SK-N-SH treated with all-trans-retinoic acid at 6 μM for 48 hours (cell line): ENCODE measurements around the gene OR2L13.

Source experiments
- ATAC-seq: fragments of 200-7000 bp; cut with Tn5 transposase; 3 replicates; pipeline ENCODE4 v1.9.1; 2020; ENCODE audit warnings: mild to moderate bottlenecking, moderate library complexity
- ARNTL ChIP-seq: fragments of 450-650 bp; formaldehyde crosslinking; IDR thresholded peaks from 2 replicates; pipeline ENCODE4 v1.5.0; 2020; ENCODE audit warnings: low read depth, mild to moderate bottlenecking, moderate library complexity, borderline replicate concordance
- BACH2 ChIP-seq: fragments of 250-450 bp; sonication (Bioruptor Pico); IDR thresholded peaks from 2 replicates; pipeline ENCODE4 v1.9.0; 2021; ENCODE audit warnings: mild to moderate bottlenecking, borderline replicate concordance
- CREB5 ChIP-seq: fragments of 250-450 bp; sonication (Bioruptor Pico); IDR thresholded peaks from 2 replicates; pipeline ENCODE4 v1.5.1; 2020; ENCODE audit warnings: low read depth, mild to moderate bottlenecking, moderate library complexity
- CSDC2 ChIP-seq: fragments of 250-450 bp; sonication (Bioruptor Pico); IDR thresholded peaks from 2 replicates; pipeline ENCODE4 v1.5.0; 2020; ENCODE audit warnings: mild to moderate bottlenecking, moderate library complexity
- CSRNP3 ChIP-seq: fragments of 250-450 bp; sonication (Bioruptor Pico); IDR thresholded peaks from 2 replicates; pipeline ENCODE4 v1.5.1; 2021; ENCODE audit warnings: mild to moderate bottlenecking, moderate library complexity
- ESRRG ChIP-seq: fragments of 250-450 bp; sonication (Bioruptor Pico); IDR thresholded peaks from 2 replicates; pipeline ENCODE4 v1.6.1; 2021; ENCODE audit warnings: mild to moderate bottlenecking
- GLIS3 ChIP-seq: fragments of 250-450 bp; sonication (Bioruptor Pico); IDR thresholded peaks from 2 replicates; pipeline ENCODE4 v1.5.0; 2020; ENCODE audit warnings: mild to moderate bottlenecking, moderate library complexity
- ISL1 ChIP-seq: fragments of 250-450 bp; sonication (Bioruptor Pico); IDR thresholded peaks from 2 replicates; pipeline ENCODE4 v2.1.2; 2022; ENCODE audit warnings: mild to moderate bottlenecking, moderate library complexity
- OSR1 ChIP-seq: fragments of 250-450 bp; sonication (Bioruptor Pico); IDR thresholded peaks from 2 replicates; pipeline ENCODE4 v1.8.0; 2022; ENCODE audit warnings: moderate library complexity, mild to moderate bottlenecking, inconsistent platforms
- POU6F1 ChIP-seq: fragments of 250-450 bp; sonication (Bioruptor Pico); IDR thresholded peaks from 2 replicates; pipeline ENCODE4 v1.8.0; 2021; ENCODE audit warnings: low read depth, mild to moderate bottlenecking, moderate library complexity, borderline replicate concordance
- PPARA ChIP-seq: fragments of 250-450 bp; sonication (Bioruptor Pico); IDR thresholded peaks from 2 replicates; pipeline ENCODE4 v1.5.0; 2020; ENCODE audit warnings: mild to moderate bottlenecking, borderline replicate concordance
- RARB ChIP-seq: fragments of 250-450 bp; sonication (Bioruptor Pico); IDR thresholded peaks from 2 replicates; pipeline ENCODE4 v1.8.0; 2021; ENCODE audit warnings: mild to moderate bottlenecking, moderate library complexity
- SNAI2 ChIP-seq: fragments of 250-450 bp; sonication (Bioruptor Pico); IDR thresholded peaks from 2 replicates; pipeline ENCODE4 v1.5.0; 2020; ENCODE audit warnings: mild to moderate bottlenecking, moderate library complexity
- TCF4 ChIP-seq: fragments of 250-450 bp; sonication (Bioruptor Pico); IDR thresholded peaks from 2 replicates; pipeline ENCODE4 v1.8.0; 2021; ENCODE audit warnings: mild to moderate bottlenecking, moderate library complexity, borderline replicate concordance
- TOX ChIP-seq: fragments of 250-450 bp; sonication (Bioruptor Pico); IDR thresholded peaks from 2 replicates; pipeline ENCODE4 v1.8.0; 2021; ENCODE audit warnings: mild to moderate bottlenecking, moderate library complexity, borderline replicate concordance
- ZC3H10 ChIP-seq: fragments of 250-450 bp; sonication (Bioruptor Pico); IDR thresholded peaks from 2 replicates; pipeline ENCODE4 v1.5.1; 2021; ENCODE audit warnings: mild to moderate bottlenecking, moderate library complexity
- ZFP3 ChIP-seq: fragments of 250-450 bp; sonication (Bioruptor Pico); IDR thresholded peaks from 2 replicates; pipeline ENCODE4 v1.5.0; 2020; ENCODE audit warnings: mild to moderate bottlenecking, moderate library complexity
- ZFP30 ChIP-seq: fragments of 450-650 bp; formaldehyde crosslinking; IDR thresholded peaks from 2 replicates; pipeline ENCODE4 v1.5.0; 2022; ENCODE audit warnings: mild to moderate bottlenecking, moderate library complexity
- ZNF565 ChIP-seq: fragments of 450-650 bp; formaldehyde crosslinking; conservative IDR thresholded peaks from 2 replicates; pipeline ENCODE4 v1.5.0; 2020; ENCODE audit warnings: low read depth, mild to moderate bottlenecking, moderate library complexity
- ZNF70 ChIP-seq: fragments of 450-650 bp; formaldehyde crosslinking; IDR thresholded peaks from 2 replicates; pipeline ENCODE4 v1.5.0; 2020; ENCODE audit warnings: mild to moderate bottlenecking, moderate library complexity
- TF ChIP-seq, protein P1 (sequence below): fragments of 250-450 bp; sonication (Bioruptor Pico); IDR thresholded peaks from 2 replicates; pipeline ENCODE4 v1.8.0; 2020; ENCODE audit warnings: mild to moderate bottlenecking, moderate library complexity, borderline replicate concordance
- TF ChIP-seq, protein P2 (sequence below): fragments of 250-450 bp; sonication (Bioruptor Pico); IDR thresholded peaks from 2 replicates; pipeline ENCODE4 v1.5.0; 2020; ENCODE audit warnings: mild to moderate bottlenecking, moderate library complexity

The OR2L13 gene

GRCh38 chr1:248047008-248047407, 48.0 kb upstream of the OR2L13 start:
- TF ChIP-seq OSR1 (CRISPR knock-in tag) (no peak), PPARA (CRISPR knock-in tag) (no peak), ESRRG (CRISPR knock-in tag) (no peak), POU6F1 (CRISPR knock-in tag) (no peak), RARB (CRISPR knock-in tag) (no peak), SNAI2 (CRISPR knock-in tag) (no peak), ZNF565 (CRISPR knock-in tag) (no peak), ZNF70 (CRISPR knock-in tag) (no peak), ISL1 (CRISPR knock-in tag) (no peak), CREB5 (CRISPR knock-in tag) (no peak), ZFP3 (CRISPR knock-in tag) (no peak), ZFP30 (no peak), CSDC2 (CRISPR knock-in tag) (no peak), TOX (CRISPR knock-in tag) (no peak)
- TF ChIP-seq, protein P1, sequence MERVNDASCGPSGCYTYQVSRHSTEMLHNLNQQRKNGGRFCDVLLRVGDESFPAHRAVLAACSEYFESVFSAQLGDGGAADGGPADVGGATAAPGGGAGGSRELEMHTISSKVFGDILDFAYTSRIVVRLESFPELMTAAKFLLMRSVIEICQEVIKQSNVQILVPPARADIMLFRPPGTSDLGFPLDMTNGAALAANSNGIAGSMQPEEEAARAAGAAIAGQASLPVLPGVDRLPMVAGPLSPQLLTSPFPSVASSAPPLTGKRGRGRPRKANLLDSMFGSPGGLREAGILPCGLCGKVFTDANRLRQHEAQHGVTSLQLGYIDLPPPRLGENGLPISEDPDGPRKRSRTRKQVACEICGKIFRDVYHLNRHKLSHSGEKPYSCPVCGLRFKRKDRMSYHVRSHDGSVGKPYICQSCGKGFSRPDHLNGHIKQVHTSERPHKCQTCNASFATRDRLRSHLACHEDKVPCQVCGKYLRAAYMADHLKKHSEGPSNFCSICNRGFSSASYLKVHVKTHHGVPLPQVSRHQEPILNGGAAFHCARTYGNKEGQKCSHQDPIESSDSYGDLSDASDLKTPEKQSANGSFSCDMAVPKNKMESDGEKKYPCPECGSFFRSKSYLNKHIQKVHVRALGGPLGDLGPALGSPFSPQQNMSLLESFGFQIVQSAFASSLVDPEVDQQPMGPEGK (CRISPR knock-in tag): no peak
- no peak for ATAC-seq

GRCh38 chr1:248054671-248055070, 40.3 kb upstream of the OR2L13 start:
- ATAC-seq: no peak

More at GRCh38 chr1:248054671-248055070, 40.3 kb upstream of the OR2L13 start:
- no peak for TF ChIP-seq ZNF565 (CRISPR knock-in tag)
- TF ChIP-seq CSRNP3 (CRISPR knock-in tag): no peak
- no peak for TF ChIP-seq ARNTL (CRISPR knock-in tag)
- no peak for TF ChIP-seq ZNF70 (CRISPR knock-in tag)
- TF ChIP-seq ISL1 (CRISPR knock-in tag): no peak
- TF ChIP-seq, protein P1 (CRISPR knock-in tag): no peak
- no peak for TF ChIP-seq ZFP30
- TF ChIP-seq TCF4: no peak
- no peak for TF ChIP-seq RARB (CRISPR knock-in tag)
- TF ChIP-seq CREB5 (CRISPR knock-in tag): no peak
- TF ChIP-seq GLIS3 (CRISPR knock-in tag): no peak
- no peak for TF ChIP-seq OSR1 (CRISPR knock-in tag)
- TF ChIP-seq PPARA (CRISPR knock-in tag): no peak
- TF ChIP-seq BACH2 (CRISPR knock-in tag): no peak
- TF ChIP-seq, protein P2, sequence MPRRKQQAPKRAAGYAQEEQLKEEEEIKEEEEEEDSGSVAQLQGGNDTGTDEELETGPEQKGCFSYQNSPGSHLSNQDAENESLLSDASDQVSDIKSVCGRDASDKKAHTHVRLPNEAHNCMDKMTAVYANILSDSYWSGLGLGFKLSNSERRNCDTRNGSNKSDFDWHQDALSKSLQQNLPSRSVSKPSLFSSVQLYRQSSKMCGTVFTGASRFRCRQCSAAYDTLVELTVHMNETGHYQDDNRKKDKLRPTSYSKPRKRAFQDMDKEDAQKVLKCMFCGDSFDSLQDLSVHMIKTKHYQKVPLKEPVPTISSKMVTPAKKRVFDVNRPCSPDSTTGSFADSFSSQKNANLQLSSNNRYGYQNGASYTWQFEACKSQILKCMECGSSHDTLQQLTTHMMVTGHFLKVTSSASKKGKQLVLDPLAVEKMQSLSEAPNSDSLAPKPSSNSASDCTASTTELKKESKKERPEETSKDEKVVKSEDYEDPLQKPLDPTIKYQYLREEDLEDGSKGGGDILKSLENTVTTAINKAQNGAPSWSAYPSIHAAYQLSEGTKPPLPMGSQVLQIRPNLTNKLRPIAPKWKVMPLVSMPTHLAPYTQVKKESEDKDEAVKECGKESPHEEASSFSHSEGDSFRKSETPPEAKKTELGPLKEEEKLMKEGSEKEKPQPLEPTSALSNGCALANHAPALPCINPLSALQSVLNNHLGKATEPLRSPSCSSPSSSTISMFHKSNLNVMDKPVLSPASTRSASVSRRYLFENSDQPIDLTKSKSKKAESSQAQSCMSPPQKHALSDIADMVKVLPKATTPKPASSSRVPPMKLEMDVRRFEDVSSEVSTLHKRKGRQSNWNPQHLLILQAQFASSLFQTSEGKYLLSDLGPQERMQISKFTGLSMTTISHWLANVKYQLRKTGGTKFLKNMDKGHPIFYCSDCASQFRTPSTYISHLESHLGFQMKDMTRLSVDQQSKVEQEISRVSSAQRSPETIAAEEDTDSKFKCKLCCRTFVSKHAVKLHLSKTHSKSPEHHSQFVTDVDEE (CRISPR knock-in tag): no peak
- TF ChIP-seq POU6F1 (CRISPR knock-in tag): no peak
- TF ChIP-seq ESRRG (CRISPR knock-in tag): no peak
- no peak for TF ChIP-seq TOX (CRISPR knock-in tag)
- TF ChIP-seq ZC3H10 (CRISPR knock-in tag): no peak
- no peak for TF ChIP-seq ZFP3 (CRISPR knock-in tag)
- TF ChIP-seq, all 23 proteins: peak for 0
